ENCODE data around the gene BCL2. TPM values are rescaled to one million over a fixed set of nuclear protein-coding genes. Genes with fewer than 3 reads are reported as not detected.

The BCL2 gene
- total RNA-seq, 1 experiment from 2014 or later: 2.6 TPM

- ChIA-PET POLR2A (no interaction called here), CTCF (interaction anchor here (3.3 kb wide), 1 partner anchor 12 kb away, joined by 10 read pairs; no protein-coding TSS in a partner anchor)
- no peak for ATAC-seq
- DNase-seq (ENCODE audit: low spot score): no peak
- Mint-ChIP-seq H3K4me3 (no peak overlapping the region), H3K9me3 (peaks cover 4% of the 10 kb centered on the region; the same call in 1 of the 2 replicates), H3K27me3 (ENCODE audit: low read depth) (no peaks in the 10 kb centered on the region), H3K4me1 (peaks cover 23% of the 10 kb centered on the region), H3K36me3 (no peaks in the 10 kb centered on the region), H3K27ac (no peak overlapping the region)
- no peak for TF ChIP-seq ZNF396 (CRISPR knock-in tag; IDR thresholded peaks at IDR 0.05; ENCODE audit: borderline replicate concordance)
- TF ChIP-seq ATF6 (CRISPR knock-in tag; IDR thresholded peaks at IDR 0.05): no peak
- TF ChIP-seq ZNF317 (CRISPR knock-in tag; IDR thresholded peaks at IDR 0.05; ENCODE audit: borderline replicate concordance, low read depth): no peak
- TF ChIP-seq, protein P1, sequence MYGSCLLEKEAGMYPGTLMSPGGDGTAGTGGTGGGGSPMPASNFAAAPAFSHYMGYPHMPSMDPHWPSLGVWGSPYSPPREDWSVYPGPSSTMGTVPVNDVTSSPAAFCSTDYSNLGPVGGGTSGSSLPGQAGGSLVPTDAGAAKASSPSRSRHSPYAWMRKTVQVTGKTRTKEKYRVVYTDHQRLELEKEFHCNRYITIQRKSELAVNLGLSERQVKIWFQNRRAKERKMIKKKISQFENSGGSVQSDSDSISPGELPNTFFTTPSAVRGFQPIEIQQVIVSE (CRISPR knock-in tag; IDR thresholded peaks at IDR 0.05; ENCODE audit: borderline replicate concordance): no peak
- no peak for TF ChIP-seq GABPB1 (CRISPR knock-in tag; IDR thresholded peaks at IDR 0.05)
- no peak for TF ChIP-seq RELA (CRISPR knock-in tag; IDR thresholded peaks at IDR 0.05; ENCODE audit: borderline replicate concordance)
Observed at GRCh38 chr18:63144748-63145147, 174.8 kb downstream of the BCL2 start.

DNA sequence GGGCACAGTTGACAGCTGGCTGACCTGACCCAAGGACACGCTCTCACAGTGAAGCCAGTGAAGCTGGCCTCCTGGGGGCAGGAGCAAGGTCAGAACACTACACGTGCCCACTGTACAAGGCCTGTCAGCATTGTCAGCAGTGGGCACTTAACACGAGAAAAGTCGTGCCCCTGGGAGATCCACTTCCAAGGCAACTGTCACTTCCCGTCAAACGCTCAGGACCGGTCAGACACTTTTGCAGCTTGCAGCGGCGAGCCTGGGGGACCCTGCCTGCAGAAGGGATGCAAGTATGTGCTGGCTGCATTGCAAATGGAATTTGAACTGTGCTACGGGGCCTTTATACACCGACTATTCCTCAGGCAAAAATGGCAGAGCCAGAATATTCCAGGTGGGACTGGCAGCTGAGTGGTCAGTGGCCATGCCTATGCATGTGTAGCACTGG lies 176.2 kb downstream of the BCL2 start:
- no peak for DNase-seq (ENCODE audit: low spot score)
- peaks cover 4% of the 10 kb centered on the region; the same call in 1 of the 2 replicates for H3K9me3 Mint-ChIP-seq
- ChIA-PET POLR2A (no interaction called here), CTCF (interaction anchor here (1.0 kb wide), 1 partner anchor 118 kb away, joined by 3 read pairs; no protein-coding TSS in a partner anchor)
- TF ChIP-seq FOXJ3 (CRISPR knock-in tag; IDR thresholded peaks at IDR 0.05; ENCODE audit: borderline replicate concordance) (no peak), CREM (CRISPR knock-in tag; IDR thresholded peaks at IDR 0.05) (no peak)
- no peak overlapping the region for H3K27ac Mint-ChIP-seq
- ATAC-seq: no peak
- peaks cover 34% of the 10 kb centered on the region for H3K4me1 Mint-ChIP-seq
- H3K4me3 Mint-ChIP-seq: no peak overlapping the region
- H3K36me3 Mint-ChIP-seq: no peaks in the 10 kb centered on the region
- no peaks in the 10 kb centered on the region for H3K27me3 Mint-ChIP-seq (ENCODE audit: low read depth)

GRCh38 chr18:63142594-63143225 lies 176.9 kb downstream of the BCL2 start:
- Mint-ChIP-seq H3K27ac (no peak overlapping the region), H3K27me3 (ENCODE audit: low read depth) (no peaks in the 10 kb centered on the region), H3K36me3 (no peaks in the 10 kb centered on the region), H3K4me3 (no peak overlapping the region), H3K4me1 (peaks cover 40% of the 10 kb centered on the region), H3K9me3 (peaks cover 4% of the 10 kb centered on the region; the same call in 1 of the 2 replicates)
- DNase-seq (ENCODE audit: low spot score): no peak
- no peak for ATAC-seq
- CTCF ChIA-PET: interaction anchor here (1.0 kb wide), 1 partner anchor 117 kb away, joined by 3 read pairs; no protein-coding TSS in a partner anchor
- TF ChIP-seq SMAD3 (CRISPR knock-in tag; IDR thresholded peaks at IDR 0.05; ENCODE audit: borderline replicate concordance): no peak
- TF ChIP-seq CREM (CRISPR knock-in tag; IDR thresholded peaks at IDR 0.05): no peak
- TF ChIP-seq GRHL2 (CRISPR knock-in tag; IDR thresholded peaks at IDR 0.05; ENCODE audit: insufficient replicate concordance, severe bottlenecking): no peak
- TF ChIP-seq ZNF396 (CRISPR knock-in tag; IDR thresholded peaks at IDR 0.05; ENCODE audit: borderline replicate concordance): no peak
- no peak for TF ChIP-seq ZNF232 (CRISPR knock-in tag; IDR thresholded peaks at IDR 0.05)
- TF ChIP-seq FOXP1 (CRISPR knock-in tag; IDR thresholded peaks at IDR 0.05; ENCODE audit: borderline replicate concordance): no peak
- TF ChIP-seq PRRX2 (CRISPR knock-in tag; IDR thresholded peaks at IDR 0.05): no peak
- no peak for TF ChIP-seq NFE2L1 (CRISPR knock-in tag; IDR thresholded peaks at IDR 0.05)
- TF ChIP-seq NFATC4 (CRISPR knock-in tag; IDR thresholded peaks at IDR 0.05): no peak
- POLR2A ChIA-PET: no interaction called here

GRCh38 chr18:63141778-63142176 lies 177.8 kb downstream of the BCL2 start:
- ChIA-PET CTCF (no interaction called here), POLR2A (no interaction called here)
- Mint-ChIP-seq H3K27me3 (ENCODE audit: low read depth) (no peaks in the 10 kb centered on the region), H3K36me3 (no peaks in the 10 kb centered on the region), H3K9me3 (peaks cover 4% of the 10 kb centered on the region; the same call in 1 of the 2 replicates), H3K27ac (no peak overlapping the region), H3K4me3 (no peak overlapping the region), H3K4me1 (peaks cover 47% of the 10 kb centered on the region)
- TF ChIP-seq ZNF232 (CRISPR knock-in tag; IDR thresholded peaks at IDR 0.05) (no peak), FOXP4 (CRISPR knock-in tag; IDR thresholded peaks at IDR 0.05) (no peak), TCF7 (CRISPR knock-in tag; IDR thresholded peaks at IDR 0.05; ENCODE audit: low read depth) (no peak), NFYB (CRISPR knock-in tag; conservative IDR thresholded peaks at IDR 0.05; ENCODE audit: low read depth) (no peak), JAZF1 (CRISPR knock-in tag; IDR thresholded peaks at IDR 0.05) (no peak), SP1 (CRISPR knock-in tag; conservative IDR thresholded peaks at IDR 0.05) (no peak), CBFB (CRISPR knock-in tag; IDR thresholded peaks at IDR 0.05; ENCODE audit: low read depth) (no peak), ZNF671 (CRISPR knock-in tag; IDR thresholded peaks at IDR 0.05) (no peak)
- DNase-seq (ENCODE audit: low spot score) (no peak), ATAC-seq (no peak)
